Testis (tissue), 3 donors: ENCODE data around the gene RESP18. TPM values are rescaled to one million over a fixed set of nuclear protein-coding genes. Genes with fewer than 3 reads are reported as not detected.
A peak's percentile ranks its signal among the peaks of the same experiment; 100 is the strongest.
"Not testable (repeated sequence)": the region's sequence is repeated elsewhere in the genome, so short reads cannot be mapped to it uniquely, and the experiment has no call there.

ENCODE experiments used
- DNase-seq: peaks from one replicate; pipeline ENCODE4 v3.0.0-alpha.2; 2019
- H3K27ac ChIP-seq, 2 donors: fragments of 200-600 bp; sonication (generic); one replicate each; pipeline ENCODE4 v1.5.1; 2019
- H3K27me3 ChIP-seq: fragments of 200-600 bp; sonication (generic); one replicate; pipeline ENCODE4 v1.5.1; 2019
- H3K36me3 ChIP-seq: fragments of 200-600 bp; sonication (generic); one replicate; pipeline ENCODE4 v1.5.1; 2017; ENCODE audit warnings: low read depth; ENCODE audit errors: missing control alignments
- H3K4me1 ChIP-seq: fragments of 200-600 bp; sonication (generic); one replicate; pipeline ENCODE4 v1.5.1; 2019
- H3K4me3 ChIP-seq, 2 donors: fragments of 200-600 bp; sonication (generic); one replicate each; pipeline ENCODE4 v1.5.1; 2017 to 2019
- H3K9me3 ChIP-seq: fragments of 200-600 bp; sonication (generic); one replicate; pipeline ENCODE4 v1.5.1; 2017
- POLR2A ChIP-seq: fragments of 450-650 bp; IDR thresholded peaks from one replicate; pipeline ENCODE4 v1.6.1; 2017; ENCODE audit warnings: antibody characterized with exemption, mild to moderate bottlenecking, moderate library complexity
- WGBS, 2 donors: methylation state at CpG; one replicate each; pipeline ENCODE4 v1.1.5; 2018; 5-methylcytosine and 5-hydroxymethylcytosine counted together
- intact Hi-C: fragments of 100-400 bp; cut with DNase I; formaldehyde crosslinking; loops from one replicate; pipeline ENCODE4 v1.15.1; 2023; ENCODE audit warnings: low total_unique reads
- polyA plus RNA-seq: library from polyadenylated mRNA; stranded (reverse); fragments of 350-450 nt; fragmentation: Illumina TruSeq; extraction: RNeasy Lipid Tissue Mini Kit (QIAGEN cat#74804); gene quantifications from one replicate; pipeline ENCODE4 v1.2.3, GENCODE V29; 2014; ENCODE audit warnings: low read depth, low replicate concordance; ENCODE audit not compliant: insufficient read depth
- total RNA-seq, 2 donors: library from RNA; depleted of rRNA; stranded (reverse); fragments of >200 nt; gene quantifications; one replicate each; pipeline ENCODE4 v1.2.3, GENCODE V29; 2016
- TF ChIP-seq, protein P1 (sequence below), 3 experiments: fragments of 450-650 bp in 2 of 3; fragments of 200-600 bp in 1 of 3; sonication (generic) in 1 of 3; IDR thresholded peaks; one replicate each; pipeline ENCODE4 v1.5.1; 2016 to 2019; ENCODE audit warnings: antibody characterized with exemption in 3 of 3, mild to moderate bottlenecking in 2 of 3, moderate library complexity in 1 of 3

The RESP18 gene
- total and polyA plus RNA-seq, 3 donors from 2014 or later, result 0.71 to 1.4 TPM; not detected in 1

DNA sequence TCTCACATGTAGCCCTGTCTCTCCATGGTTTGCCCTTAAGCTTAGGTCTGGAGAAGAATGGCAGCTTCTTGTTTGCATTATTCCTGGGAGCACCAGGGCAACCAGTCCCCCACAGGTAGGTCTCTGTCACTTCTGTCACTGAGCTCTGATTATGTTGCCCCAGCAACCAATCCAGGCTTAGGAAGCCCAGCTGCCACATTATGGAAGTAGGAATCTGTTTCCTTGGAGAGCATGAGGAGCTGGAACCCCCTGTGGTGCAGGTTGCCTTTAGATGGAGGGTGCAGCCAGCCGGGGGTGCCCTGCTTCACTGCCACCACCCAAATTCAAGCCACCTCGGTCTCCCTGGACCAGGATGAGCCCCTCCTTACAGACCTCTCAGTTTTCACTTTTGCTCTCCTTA, 4.8 kb downstream of the RESP18 start:
- Histone ChIP-seq H3K27me3 (no peaks in the 10 kb centered on the region), H3K4me1 (no peaks in the 10 kb centered on the region), H3K36me3 (no peaks in the 10 kb centered on the region), H3K4me3 (no peak overlapping the region), H3K27ac (no peak overlapping the region), H3K9me3 (no peaks in the 10 kb centered on the region)
- 60 to 65% methylated on average over 2 of the region's 2 CpGs for WGBS, 2 donors
- no peak for DNase-seq
- intact Hi-C loops, result no loop called here
- TF ChIP-seq, protein P1, sequence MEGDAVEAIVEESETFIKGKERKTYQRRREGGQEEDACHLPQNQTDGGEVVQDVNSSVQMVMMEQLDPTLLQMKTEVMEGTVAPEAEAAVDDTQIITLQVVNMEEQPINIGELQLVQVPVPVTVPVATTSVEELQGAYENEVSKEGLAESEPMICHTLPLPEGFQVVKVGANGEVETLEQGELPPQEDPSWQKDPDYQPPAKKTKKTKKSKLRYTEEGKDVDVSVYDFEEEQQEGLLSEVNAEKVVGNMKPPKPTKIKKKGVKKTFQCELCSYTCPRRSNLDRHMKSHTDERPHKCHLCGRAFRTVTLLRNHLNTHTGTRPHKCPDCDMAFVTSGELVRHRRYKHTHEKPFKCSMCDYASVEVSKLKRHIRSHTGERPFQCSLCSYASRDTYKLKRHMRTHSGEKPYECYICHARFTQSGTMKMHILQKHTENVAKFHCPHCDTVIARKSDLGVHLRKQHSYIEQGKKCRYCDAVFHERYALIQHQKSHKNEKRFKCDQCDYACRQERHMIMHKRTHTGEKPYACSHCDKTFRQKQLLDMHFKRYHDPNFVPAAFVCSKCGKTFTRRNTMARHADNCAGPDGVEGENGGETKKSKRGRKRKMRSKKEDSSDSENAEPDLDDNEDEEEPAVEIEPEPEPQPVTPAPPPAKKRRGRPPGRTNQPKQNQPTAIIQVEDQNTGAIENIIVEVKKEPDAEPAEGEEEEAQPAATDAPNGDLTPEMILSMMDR (IDR thresholded peaks at IDR 0.05), result no peak
- TF ChIP-seq POLR2A, result no peak

DNA sequence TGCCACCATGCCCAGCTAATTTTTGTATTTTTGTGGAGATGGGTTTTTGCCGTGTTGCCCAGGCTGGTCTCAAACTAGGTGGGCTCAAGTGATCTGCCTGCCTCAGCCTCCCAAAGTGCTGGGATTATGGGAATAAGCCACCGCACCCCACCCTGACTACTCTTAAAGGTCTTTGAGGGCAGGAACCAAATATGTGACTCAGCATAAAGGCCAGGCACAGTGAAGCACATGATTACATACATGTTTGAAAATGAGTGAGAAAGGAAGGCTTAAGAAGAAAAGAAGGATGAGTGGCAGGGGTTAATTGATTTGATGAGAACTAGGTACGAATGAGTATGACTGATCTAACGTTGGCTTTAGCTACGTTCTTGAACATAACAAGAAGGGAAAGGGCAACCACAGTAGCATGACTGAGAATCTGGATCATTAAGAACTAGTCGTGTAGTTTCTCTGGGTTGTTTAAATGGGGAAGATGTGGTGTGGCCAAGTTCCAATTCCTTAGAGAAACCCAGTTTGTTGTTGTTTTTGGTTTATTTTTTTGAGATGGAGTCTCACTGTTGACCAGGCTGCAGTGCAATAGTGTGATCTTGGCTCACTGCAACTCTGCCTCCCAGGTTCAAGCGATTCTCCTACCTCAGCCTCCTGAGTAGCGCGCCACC, 6.8 kb downstream of the RESP18 start:
- intact Hi-C loops, result no loop called here
- 71 to 74% methylated on average over 9 of the region's 9 CpGs for WGBS, 2 donors

DNA sequence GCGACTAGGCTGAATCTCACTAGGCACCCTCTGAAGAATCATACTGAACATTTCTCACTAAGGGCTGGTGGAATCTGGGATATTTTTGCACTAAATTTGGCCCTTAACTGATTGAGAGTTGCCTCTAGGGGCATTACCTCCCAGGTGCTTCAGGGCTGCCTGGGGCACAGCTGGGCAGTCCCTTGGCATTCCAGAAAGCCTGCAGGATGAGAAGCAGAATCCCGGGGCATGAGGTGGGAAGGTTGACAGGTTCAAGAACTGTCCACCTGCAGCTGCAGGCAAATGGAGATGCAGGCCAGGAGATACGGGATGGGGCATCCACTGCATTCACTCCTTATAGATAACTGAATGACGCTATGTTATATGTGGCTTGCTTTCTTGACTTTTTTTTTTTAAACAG, 7.4 kb downstream of the RESP18 start:
- no peaks in the 10 kb centered on the region for H3K9me3 ChIP-seq
- intact Hi-C loops, result no loop called here
- TF ChIP-seq, protein P1 (IDR thresholded peaks at IDR 0.05), result no peak
- no peak for TF ChIP-seq POLR2A
- no peaks in the 10 kb centered on the region for H3K4me1 ChIP-seq
- DNase-seq, result no peak
- no peak overlapping the region for H3K27ac ChIP-seq
- H3K36me3 ChIP-seq, result no peaks in the 10 kb centered on the region
- no peak overlapping the region for H3K4me3 ChIP-seq
- no peaks in the 10 kb centered on the region for H3K27me3 ChIP-seq
- 72 to 80% methylated on average over 4 of the region's 4 CpGs for WGBS, 2 donors

More for the DNA sequence above, 6.8 kb downstream of the RESP18 start:
- Histone ChIP-seq H3K36me3 (no peaks in the 10 kb centered on the region), H3K4me3 (no peak overlapping the region), H3K9me3 (no peaks in the 10 kb centered on the region), H3K27me3 (no peaks in the 10 kb centered on the region), H3K27ac (no peak overlapping the region), H3K4me1 (no peaks in the 10 kb centered on the region)
- no peak for TF ChIP-seq POLR2A
- TF ChIP-seq, protein P1 (IDR thresholded peaks at IDR 0.05), result no peak
- no peak for DNase-seq

DNA sequence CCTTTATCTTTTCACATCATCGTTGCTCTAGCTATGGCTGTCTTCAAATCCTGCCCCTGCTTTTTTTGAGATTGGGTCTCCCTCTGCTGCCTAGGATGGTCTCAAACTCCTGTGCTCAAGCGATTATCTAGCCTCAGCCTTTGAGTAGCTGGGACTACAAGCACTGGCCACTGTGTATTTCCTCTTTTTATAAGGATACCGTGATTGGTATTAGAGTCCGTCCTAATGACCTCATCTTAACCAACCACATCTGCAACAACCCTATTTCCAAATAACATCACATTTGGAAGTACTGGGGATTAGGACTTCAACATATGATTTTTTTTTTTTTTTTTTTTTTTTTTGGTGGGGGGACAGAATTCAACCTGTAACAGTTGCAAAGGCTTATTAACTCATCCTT, 9.1 kb downstream of the RESP18 start:
- TF ChIP-seq POLR2A, result no peak
- TF ChIP-seq, protein P1 (IDR thresholded peaks at IDR 0.05), result no peak
- H3K4me3 ChIP-seq, result no peak overlapping the region
- WGBS, 2 donors, result 62 to 74% methylated on average over 4 of the region's 4 CpGs
- no peaks in the 10 kb centered on the region for H3K36me3 ChIP-seq
- H3K27me3 ChIP-seq, result no peaks in the 10 kb centered on the region
- DNase-seq, result no peak
- H3K4me1 ChIP-seq, result no peaks in the 10 kb centered on the region
- no peaks in the 10 kb centered on the region for H3K9me3 ChIP-seq
- no peak overlapping the region for H3K27ac ChIP-seq
- intact Hi-C loops, result no loop called here

DNA sequence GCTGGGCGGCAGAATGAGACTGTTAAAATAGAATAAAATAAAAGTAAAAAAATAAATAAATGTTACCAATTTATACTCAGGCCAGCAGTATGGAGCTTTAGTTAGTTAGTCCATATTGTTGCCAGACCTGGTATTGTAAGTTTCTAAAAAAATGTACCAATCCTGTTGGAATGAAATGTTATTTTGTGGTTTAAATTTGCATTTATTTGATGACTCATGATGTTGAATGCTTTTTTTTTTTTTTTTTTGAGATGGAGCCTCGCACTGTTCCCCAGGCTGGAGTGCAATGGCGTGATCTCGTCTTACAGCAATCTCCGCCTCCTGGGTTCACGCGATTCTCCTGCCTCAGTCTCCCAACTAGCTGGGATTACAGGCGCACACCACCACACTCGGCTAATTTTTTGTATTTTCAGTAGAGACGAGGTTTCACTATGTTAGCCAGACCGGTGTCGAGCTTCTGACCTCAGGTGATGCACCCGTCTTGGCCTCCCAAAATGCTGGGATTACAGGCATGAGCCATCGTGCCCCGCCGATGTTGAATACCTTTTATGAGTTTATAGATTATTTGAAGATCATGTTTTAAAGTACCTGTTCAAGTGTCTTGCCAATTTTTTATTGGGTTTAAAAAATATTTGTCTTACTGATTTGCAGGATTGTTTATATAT, 17.6 kb downstream of the RESP18 start:
- Histone ChIP-seq H3K4me1 (no peaks in the 10 kb centered on the region), H3K27ac (no peak overlapping the region), H3K9me3 (no peaks in the 10 kb centered on the region), H3K4me3 (no peak overlapping the region), H3K36me3 (no peaks in the 10 kb centered on the region), H3K27me3 (no peaks in the 10 kb centered on the region)
- TF ChIP-seq, protein P1 (IDR thresholded peaks at IDR 0.05), result no peak
- no peak for TF ChIP-seq POLR2A
- 66 to 73% methylated on average over 16 of the region's 16 CpGs for WGBS, 2 donors
- DNase-seq, result no peak
- intact Hi-C loops, result no loop called here

DNA sequence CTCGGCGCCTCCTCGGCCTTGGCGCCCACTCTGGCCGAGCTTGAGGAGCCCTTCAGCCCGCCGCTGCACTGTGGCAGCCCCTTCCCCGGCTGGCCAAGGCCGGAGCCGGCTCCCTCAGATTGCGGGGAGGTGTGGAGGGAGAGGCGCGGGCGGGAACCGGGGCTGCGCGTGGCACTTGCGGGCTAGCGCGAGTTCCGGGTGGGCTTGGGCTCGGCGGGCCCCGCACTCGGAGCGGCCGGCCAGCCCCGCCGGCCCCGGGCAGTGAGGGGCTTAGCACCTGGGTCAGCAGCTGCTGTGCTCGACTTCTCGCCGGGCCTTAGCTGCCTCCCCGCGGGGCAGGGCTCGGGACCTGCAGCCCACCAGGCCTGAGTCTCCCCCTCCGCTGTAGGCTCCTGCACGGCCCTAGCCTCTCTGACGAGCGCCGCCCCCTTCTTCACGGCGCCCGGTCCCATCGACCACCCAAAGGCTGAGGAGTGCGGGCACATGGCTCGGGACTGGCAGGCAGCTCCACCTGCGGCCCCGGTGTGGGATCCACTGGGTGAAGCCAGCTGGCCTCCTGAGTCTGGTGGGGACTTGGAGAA, 19.8 kb downstream of the RESP18 start:
- H3K27me3 ChIP-seq, H3K27ac ChIP-seq, H3K36me3 ChIP-seq, H3K4me1 ChIP-seq, intact Hi-C loops, DNase-seq, H3K9me3 ChIP-seq: not testable (repeated sequence)
- peak overlapping the region; percentile 31 to 52 for H3K4me3 ChIP-seq
- WGBS, 2 donors, result 67 to 68% methylated on average over 8 to 43 of the region's 49 CpGs
